Tibial nerve (tissue), 4 donors: Measurements from ENCODE around the gene CDH13. TPM values are rescaled to one million over a fixed set of nuclear protein-coding genes. Genes with fewer than 3 reads are reported as not detected.

Experiments used
- DNase-seq, 2 donors: peaks; one replicate each; pipeline ENCODE4 v3.0.0-alpha.2; 2019; ENCODE audit warnings: low spot score in 2 of 2
- H3K27ac ChIP-seq, 4 donors: fragments of 200-600 bp; sonication (generic) in 3 of 4; one replicate each; pipeline ENCODE4 v1.5.1; 2017 to 2019; ENCODE audit warnings: mild to moderate bottlenecking in 1 of 4
- H3K27me3 ChIP-seq, 2 donors: fragments of 200-600 bp; sonication (generic) in 1 of 2; one replicate each; pipeline versions ENCODE4 v1.5.1 to v1.6.0; 2017 to 2019
- H3K36me3 ChIP-seq, 3 donors: fragments of 200-600 bp; sonication (generic); one replicate each; pipeline ENCODE4 v1.5.1; 2018 to 2019
- H3K4me1 ChIP-seq, 4 donors: fragments of 200-600 bp; sonication (generic) in 3 of 4; one replicate each; pipeline ENCODE4 v1.5.1; 2017 to 2019
- H3K4me3 ChIP-seq, 4 donors: fragments of 200-600 bp; sonication (generic) in 3 of 4; one replicate each; pipeline ENCODE4 v1.5.1; 2017 to 2019; ENCODE audit warnings: mild to moderate bottlenecking in 1 of 4, moderate library complexity in 1 of 4
- H3K9me3 ChIP-seq, 4 donors: fragments of 200-600 bp; sonication (generic) in 3 of 4; one replicate each; pipeline ENCODE4 v1.5.1; 2017 to 2019
- CTCF ChIP-seq, 5 experiments: fragments of 200-600 bp in 3 of 5; fragments of 450-650 bp in 2 of 5; sonication (generic) in 3 of 5; IDR thresholded peaks; one replicate each; pipeline ENCODE4 v1.5.1; 2016 to 2019; ENCODE audit warnings: antibody characterized with exemption in 5 of 5, mild to moderate bottlenecking in 3 of 5, moderate library complexity in 2 of 5
- EP300 ChIP-seq, 2 donors: sonication (generic); formaldehyde crosslinking; IDR thresholded peaks; one replicate each; pipeline ENCODE4 v1.6.1; 2017; ENCODE audit warnings: antibody characterized with exemption in 2 of 2, mild to moderate bottlenecking in 1 of 2
- POLR2A ChIP-seq, 2 donors: fragments of 450-650 bp; IDR thresholded peaks; one replicate each; pipeline ENCODE4 v1.6.1; 2017; ENCODE audit warnings: antibody characterized with exemption in 2 of 2, mild to moderate bottlenecking in 2 of 2, moderate library complexity in 2 of 2
- WGBS, 2 donors: methylation state at CpG; one replicate each; pipeline ENCODE4 v1.1.5; 2018; 5-methylcytosine and 5-hydroxymethylcytosine counted together
- total RNA-seq, 4 donors: library from RNA; depleted of rRNA; stranded (reverse); fragments of >200 nt; gene quantifications; one replicate each; pipeline ENCODE4 v1.1.0, GENCODE V29; 2016

CDH13 gene
- total RNA-seq, 4 donors from 2014 or later = 4.1 to 14.4 (median 5.8) TPM

- H3K4me1 ChIP-seq = no peaks in the 10 kb centered on the region
- no peaks in the 10 kb centered on the region for H3K36me3 ChIP-seq
- no peaks in the 10 kb centered on the region for H3K27me3 ChIP-seq
- DNase-seq = no peak
- H3K4me3 ChIP-seq = no peak overlapping the region
- WGBS, 2 donors = 24 to 25% methylated on average over 2 of the region's 2 CpGs
- peaks cover 0 to 9% (median 0%) of the 10 kb centered on the region in 4 donors for H3K9me3 ChIP-seq
- no peak for TF ChIP-seq EP300 (IDR thresholded peaks at IDR 0.05)
- no peak for TF ChIP-seq POLR2A (IDR thresholded peaks at IDR 0.05)
- TF ChIP-seq CTCF (IDR thresholded peaks at IDR 0.05) = no peak
- H3K27ac ChIP-seq = no peak overlapping the region
These were observed 28.0 kb upstream of the CDH13 start for GRCh38 chr16:82598771-82599170.

GRCh38 chr16:82601989-82602640 lies 24.7 kb upstream of the CDH13 start:
- WGBS, 2 donors = 66 to 70% methylated on average over 7 of the region's 7 CpGs
- no peaks in the 10 kb centered on the region for H3K4me1 ChIP-seq
- no peaks in the 10 kb centered on the region for H3K36me3 ChIP-seq
- no peaks in the 10 kb centered on the region for H3K27me3 ChIP-seq
- peaks cover 0 to 9% (median 0%) of the 10 kb centered on the region in 4 donors for H3K9me3 ChIP-seq
- no peak for TF ChIP-seq EP300 (IDR thresholded peaks at IDR 0.05)
- no peak for TF ChIP-seq CTCF (IDR thresholded peaks at IDR 0.05)
- TF ChIP-seq POLR2A (IDR thresholded peaks at IDR 0.05) = no peak
- no peak for DNase-seq
- no peak overlapping the region for H3K27ac ChIP-seq
- H3K4me3 ChIP-seq = no peak overlapping the region

GRCh38 chr16:82603784-82604411 lies 22.9 kb upstream of the CDH13 start:
- 18 to 22% methylated on average over 5 of the region's 5 CpGs for WGBS, 2 donors
- Histone ChIP-seq H3K4me3 (no peak overlapping the region), H3K4me1 (no peaks in the 10 kb centered on the region), H3K27ac (no peak overlapping the region), H3K36me3 (no peaks in the 10 kb centered on the region), H3K9me3 (peaks cover 0 to 9% (median 0%) of the 10 kb centered on the region in 4 donors), H3K27me3 (no peaks in the 10 kb centered on the region)
- DNase-seq = no peak
- TF ChIP-seq CTCF (IDR thresholded peaks at IDR 0.05) (peak; percentile 20 to 56 (median 40)), EP300 (IDR thresholded peaks at IDR 0.05) (no peak), POLR2A (IDR thresholded peaks at IDR 0.05) (no peak)

- Histone ChIP-seq H3K4me1 (no peaks in the 10 kb centered on the region), H3K9me3 (peaks cover 0 to 9% (median 0%) of the 10 kb centered on the region in 4 donors), H3K36me3 (no peaks in the 10 kb centered on the region), H3K27ac (no peak overlapping the region), H3K27me3 (no peaks in the 10 kb centered on the region), H3K4me3 (no peak overlapping the region)
- 58 to 70% methylated on average over 8 of the region's 8 CpGs for WGBS, 2 donors
- no peak for DNase-seq
- TF ChIP-seq CTCF (IDR thresholded peaks at IDR 0.05) (no peak), EP300 (IDR thresholded peaks at IDR 0.05) (no peak), POLR2A (IDR thresholded peaks at IDR 0.05) (no peak)
These were observed 21.7 kb upstream of the CDH13 start for GRCh38 chr16:82605076-82605475.

- no peak for TF ChIP-seq CTCF (IDR thresholded peaks at IDR 0.05)
- no peak for TF ChIP-seq POLR2A (IDR thresholded peaks at IDR 0.05)
- no peak for TF ChIP-seq EP300 (IDR thresholded peaks at IDR 0.05)
- no peak for DNase-seq
- Histone ChIP-seq H3K27ac (no peak overlapping the region), H3K36me3 (no peaks in the 10 kb centered on the region), H3K4me1 (no peaks in the 10 kb centered on the region), H3K4me3 (no peak overlapping the region), H3K9me3 (peaks cover 0 to 1% (median 0%) of the 10 kb centered on the region in 4 donors), H3K27me3 (no peaks in the 10 kb centered on the region)
- WGBS, 2 donors = 58 to 60% methylated on average over 15 of the region's 15 CpGs
These were observed 20.7 kb upstream of the CDH13 start for GRCh38 chr16:82605863-82606620.
